HG03439 (cell line): ENCODE data around the gene KRT75.

Experiments
- ATAC-seq: cut with Tn5 transposase; IDR thresholded peaks from one replicate; pipeline ENCODE4 v1.9.1; 2021; ENCODE audit warnings: mild to moderate bottlenecking, moderate library complexity; ENCODE audit not compliant: unreplicated experiment

KRT75 gene

GRCh38 chr12:52395761-52396434 is 38.3 kb downstream of the KRT75 start:
- ATAC-seq: no peak

- no peak for ATAC-seq
Measured at GRCh38 chr12:52394836-52395405, 39.2 kb downstream of the KRT75 start.

- no peak for ATAC-seq
Measured at GRCh38 chr12:52392465-52393007, 41.6 kb downstream of the KRT75 start.

- no peak for ATAC-seq
Measured at GRCh38 chr12:52391618-52392002, 42.6 kb downstream of the KRT75 start.

- ATAC-seq: no peak
Measured at GRCh38 chr12:52390739-52391617, 43.2 kb downstream of the KRT75 start.

- ATAC-seq: no peak
Measured at GRCh38 chr12:52389313-52390207, 44.6 kb downstream of the KRT75 start.

GRCh38 chr12:52387859-52388258 is 46.3 kb downstream of the KRT75 start:
- ATAC-seq: no peak

- ATAC-seq: no peak
Measured at GRCh38 chr12:52385226-52385702, 48.9 kb downstream of the KRT75 start, which contains the start of gene KRT84. TSS of gene KRT84 (minus strand) at chr12:52385652. CDS start at chr12:52385585, 67 bp downstream.

- ATAC-seq: no peak
Measured at GRCh38 chr12:52383331-52383730, 50.8 kb downstream of the KRT75 start.

GRCh38 chr12:52382854-52383253 is 51.3 kb downstream of the KRT75 start:
- no peak for ATAC-seq

GRCh38 chr12:52381206-52381605 is 53.0 kb downstream of the KRT75 start:
- no peak for ATAC-seq

- ATAC-seq: no peak
Measured at GRCh38 chr12:52380271-52380694, 53.9 kb downstream of the KRT75 start.

GRCh38 chr12:52379536-52379935 is 54.6 kb downstream of the KRT75 start:
- ATAC-seq: no peak

- ATAC-seq: no peak
Measured at GRCh38 chr12:52378091-52378490, 56.1 kb downstream of the KRT75 start.

- ATAC-seq: no peak
Measured at GRCh38 chr12:52377266-52377665, 56.9 kb downstream of the KRT75 start.
